GM23338 (cell line): Measurements from ENCODE around the gene IBTK. TPM values are rescaled to one million over a fixed set of nuclear protein-coding genes. Genes with fewer than 3 reads are reported as not detected.

Source experiments
- ATAC-seq: fragments of 200-7000 bp; cut with Tn5 transposase; 3 replicates; pipeline ENCODE4 v1.9.1; 2020
- DNase-seq: peaks from one replicate; pipeline ENCODE4 v3.0.0-alpha.2; 2015; ENCODE audit warnings: low spot score
- H2AFZ ChIP-seq: fragments of 200-600 bp; sonication (generic); 2 replicates; pipeline ENCODE4 v1.8.0; 2016; ENCODE audit warnings: antibody characterized with exemption, mild to moderate bottlenecking, moderate library complexity
- H3F3A ChIP-seq: fragments of 200-600 bp; sonication (generic); replicated peaks from 2 replicates; pipeline ENCODE4 v1.8.0; 2017; ENCODE audit warnings: antibody characterized with exemption, mixed run types, low read depth
- H3K27ac ChIP-seq: fragments of 200-600 bp; sonication (generic); 2 replicates; pipeline ENCODE4 v1.6.1; 2016; ENCODE audit warnings: low read depth
- H3K27me3 ChIP-seq: fragments of 200-600 bp; sonication (generic); 2 replicates; pipeline ENCODE4 v1.8.0; 2016; ENCODE audit warnings: mild to moderate bottlenecking, mixed run types, moderate library complexity; ENCODE audit not compliant: insufficient read depth
- H3K36me3 ChIP-seq: fragments of 200-600 bp; sonication (generic); 2 replicates; pipeline ENCODE4 v1.8.0; 2016; ENCODE audit warnings: mild to moderate bottlenecking; ENCODE audit not compliant: insufficient read depth
- H3K4me1 ChIP-seq: fragments of 200-600 bp; sonication (generic); 2 replicates; pipeline ENCODE4 v1.8.0; 2016; ENCODE audit warnings: mild to moderate bottlenecking, moderate library complexity; ENCODE audit not compliant: insufficient read depth
- H3K4me2 ChIP-seq: fragments of 200-600 bp; sonication (generic); 2 replicates; pipeline ENCODE4 v1.7.1; 2017; ENCODE audit warnings: mixed run types
- H3K4me3 ChIP-seq: fragments of 200-600 bp; sonication (generic); 2 replicates; pipeline ENCODE4 v1.6.1; 2016; ENCODE audit warnings: mixed run types
- H3K79me2 ChIP-seq: fragments of 200-600 bp; sonication (generic); replicated peaks from 2 replicates; pipeline ENCODE4 v1.8.0; 2017; ENCODE audit warnings: mild to moderate bottlenecking; ENCODE audit not compliant: insufficient read depth
- H3K9me2 ChIP-seq: fragments of 200-600 bp; sonication (generic); 2 replicates; pipeline ENCODE4 v1.8.0; 2017; ENCODE audit not compliant: insufficient read depth
- H4K20me1 ChIP-seq: fragments of 200-600 bp; sonication (generic); replicated peaks from 2 replicates; pipeline ENCODE4 v1.8.0; 2017; ENCODE audit warnings: mild to moderate bottlenecking; ENCODE audit not compliant: insufficient read depth
- H3K27ac Mint-ChIP-seq: 2 replicates; pipeline ENCODE4 v1.8.0; 2020; ENCODE audit warnings: inconsistent platforms, mild to moderate bottlenecking, moderate library complexity, mixed read lengths
- H3K27me3 Mint-ChIP-seq: 3 replicates; pipeline ENCODE4 v1.8.0; 2022; ENCODE audit warnings: low read depth, mild to moderate bottlenecking, moderate library complexity, mixed read lengths, inconsistent platforms; ENCODE audit not compliant: insufficient read depth, poor library complexity
- H3K36me3 Mint-ChIP-seq: 3 replicates; pipeline ENCODE4 v1.8.0; 2021; ENCODE audit warnings: low read depth, mild to moderate bottlenecking, inconsistent platforms, moderate library complexity, mixed read lengths
- H3K4me1 Mint-ChIP-seq: 3 replicates; pipeline ENCODE4 v1.8.0; 2020; ENCODE audit warnings: mild to moderate bottlenecking, inconsistent platforms, mixed read lengths
- H3K4me3 Mint-ChIP-seq: 3 replicates; pipeline ENCODE4 v1.8.0; 2021; ENCODE audit warnings: moderate library complexity, mild to moderate bottlenecking, inconsistent platforms, mixed read lengths
- H3K9me3 Mint-ChIP-seq: 3 replicates; pipeline ENCODE4 v1.8.0; 2020; ENCODE audit warnings: moderate library complexity, mild to moderate bottlenecking, inconsistent platforms, mixed read lengths
- CREB1 ChIP-seq: fragments of 250-450 bp; sonication (Bioruptor Pico); IDR thresholded peaks from 2 replicates; pipeline ENCODE4 v1.5.0; 2020; ENCODE audit warnings: low read depth, mild to moderate bottlenecking, moderate library complexity
- ETS1 ChIP-seq: IDR thresholded peaks from 2 replicates; pipeline ENCODE4 v1.6.1; 2016; ENCODE audit warnings: antibody characterized with exemption
- EZH2 ChIP-seq: fragments of 200-600 bp; sonication (generic); IDR thresholded peaks from one replicate; pipeline ENCODE4 v1.8.0; 2017; ENCODE audit warnings: antibody characterized with exemption, mild to moderate bottlenecking, low read depth; ENCODE audit not compliant: unreplicated experiment
- EZH2phosphoT487 ChIP-seq: fragments of 200-600 bp; sonication (generic); IDR thresholded peaks from one replicate; pipeline ENCODE4 v1.8.1; 2018; ENCODE audit warnings: antibody characterized with exemption; ENCODE audit not compliant: unreplicated experiment
- JUNB ChIP-seq: IDR thresholded peaks from one replicate; pipeline ENCODE4 v1.6.1; 2016; ENCODE audit warnings: antibody characterized with exemption; ENCODE audit not compliant: unreplicated experiment
- NANOG ChIP-seq: IDR thresholded peaks from 2 replicates; pipeline ENCODE4 v1.6.1; 2016; ENCODE audit warnings: antibody characterized with exemption, borderline replicate concordance
- POLR2AphosphoS5 ChIP-seq: IDR thresholded peaks from 2 replicates; pipeline ENCODE4 v1.6.1; 2016; ENCODE audit warnings: antibody characterized with exemption, low read depth
- REST ChIP-seq: IDR thresholded peaks from one replicate; pipeline ENCODE4 v1.6.1; 2018; ENCODE audit warnings: antibody characterized with exemption; ENCODE audit not compliant: unreplicated experiment
- STAT1 ChIP-seq: IDR thresholded peaks from one replicate; pipeline ENCODE4 v1.6.1; 2016; ENCODE audit warnings: antibody characterized with exemption; ENCODE audit not compliant: unreplicated experiment
- ZNF114 ChIP-seq: fragments of 250-450 bp; sonication (Bioruptor Pico); IDR thresholded peaks from 2 replicates; pipeline ENCODE4 v1.5.0; 2020; ENCODE audit warnings: mild to moderate bottlenecking, moderate library complexity
- ZNF331 ChIP-seq: fragments of 250-450 bp; sonication (Bioruptor Pico); IDR thresholded peaks from 2 replicates; pipeline ENCODE4 v1.5.0; 2020; ENCODE audit warnings: low read depth, mild to moderate bottlenecking, moderate library complexity
- polyA plus RNA-seq: library from polyadenylated mRNA; unstranded; fragments of >200 nt; fragmentation: Nextera tagmentation; extraction: Ambion mirVana; gene quantifications from 2 replicates; pipeline ENCODE4 v1.2.1, GENCODE V29; 2016
- total RNA-seq: library from RNA; depleted of rRNA; stranded (reverse); fragments of >200 nt; shearing (Covaris generic); gene quantifications from 2 replicates; pipeline ENCODE4 v1.2.3, GENCODE V29; 2014
- TF ChIP-seq, protein P1 (sequence below): fragments of 250-450 bp; sonication (Bioruptor Pico); IDR thresholded peaks from 2 replicates; pipeline ENCODE4 v1.5.0; 2020; ENCODE audit warnings: mild to moderate bottlenecking, moderate library complexity
- TF ChIP-seq, protein P2 (sequence below), 2 experiments: fragments of 200-600 bp in 1 of 2; sonication (generic) in 1 of 2; conservative IDR thresholded peaks; 2 replicates each; pipeline versions ENCODE4 v1.5.1 to v1.6.1; 2016 to 2017; ENCODE audit warnings: antibody characterized with exemption in 2 of 2, low read depth in 2 of 2, mild to moderate bottlenecking in 2 of 2, moderate library complexity in 1 of 2

IBTK gene
- total and polyA plus RNA-seq, 2 experiments from 2014 or later, result 16.0 to 28.7 TPM

GRCh38 chr6:82205930-82206392, 41.6 kb downstream of the IBTK start:
- H3K4me1 Mint-ChIP-seq, result no peaks in the 10 kb centered on the region

More at GRCh38 chr6:82205930-82206392, 41.6 kb downstream of the IBTK start:
- no peak overlapping the region for H3K27ac ChIP-seq
- H3K4me1 ChIP-seq, result no peaks in the 10 kb centered on the region
- no peak overlapping the region for H3K4me3 Mint-ChIP-seq
- H3F3A ChIP-seq, result no peaks in the 10 kb centered on the region
- no peaks in the 10 kb centered on the region; the same call in 1 of the 2 replicates for H4K20me1 ChIP-seq
- no peaks in the 10 kb centered on the region for H3K27me3 ChIP-seq
- ATAC-seq, result peak; percentile 47; the same call in 2 of the 3 replicates
- H3K79me2 ChIP-seq, result no peaks in the 10 kb centered on the region
- no peak overlapping the region for H3K27ac Mint-ChIP-seq
- DNase-seq, result no peak
- H3K4me2 ChIP-seq, result no peak overlapping the region
- TF ChIP-seq NANOG, result no peak
- TF ChIP-seq POLR2AphosphoS5, result no peak
- no peak for TF ChIP-seq JUNB
- no peak for TF ChIP-seq EZH2
- no peak for TF ChIP-seq EZH2phosphoT487
- TF ChIP-seq CREB1 (CRISPR knock-in tag), result no peak
- no peak for TF ChIP-seq ZNF331 (CRISPR knock-in tag)
- TF ChIP-seq STAT1, result no peak
- TF ChIP-seq, protein P1, sequence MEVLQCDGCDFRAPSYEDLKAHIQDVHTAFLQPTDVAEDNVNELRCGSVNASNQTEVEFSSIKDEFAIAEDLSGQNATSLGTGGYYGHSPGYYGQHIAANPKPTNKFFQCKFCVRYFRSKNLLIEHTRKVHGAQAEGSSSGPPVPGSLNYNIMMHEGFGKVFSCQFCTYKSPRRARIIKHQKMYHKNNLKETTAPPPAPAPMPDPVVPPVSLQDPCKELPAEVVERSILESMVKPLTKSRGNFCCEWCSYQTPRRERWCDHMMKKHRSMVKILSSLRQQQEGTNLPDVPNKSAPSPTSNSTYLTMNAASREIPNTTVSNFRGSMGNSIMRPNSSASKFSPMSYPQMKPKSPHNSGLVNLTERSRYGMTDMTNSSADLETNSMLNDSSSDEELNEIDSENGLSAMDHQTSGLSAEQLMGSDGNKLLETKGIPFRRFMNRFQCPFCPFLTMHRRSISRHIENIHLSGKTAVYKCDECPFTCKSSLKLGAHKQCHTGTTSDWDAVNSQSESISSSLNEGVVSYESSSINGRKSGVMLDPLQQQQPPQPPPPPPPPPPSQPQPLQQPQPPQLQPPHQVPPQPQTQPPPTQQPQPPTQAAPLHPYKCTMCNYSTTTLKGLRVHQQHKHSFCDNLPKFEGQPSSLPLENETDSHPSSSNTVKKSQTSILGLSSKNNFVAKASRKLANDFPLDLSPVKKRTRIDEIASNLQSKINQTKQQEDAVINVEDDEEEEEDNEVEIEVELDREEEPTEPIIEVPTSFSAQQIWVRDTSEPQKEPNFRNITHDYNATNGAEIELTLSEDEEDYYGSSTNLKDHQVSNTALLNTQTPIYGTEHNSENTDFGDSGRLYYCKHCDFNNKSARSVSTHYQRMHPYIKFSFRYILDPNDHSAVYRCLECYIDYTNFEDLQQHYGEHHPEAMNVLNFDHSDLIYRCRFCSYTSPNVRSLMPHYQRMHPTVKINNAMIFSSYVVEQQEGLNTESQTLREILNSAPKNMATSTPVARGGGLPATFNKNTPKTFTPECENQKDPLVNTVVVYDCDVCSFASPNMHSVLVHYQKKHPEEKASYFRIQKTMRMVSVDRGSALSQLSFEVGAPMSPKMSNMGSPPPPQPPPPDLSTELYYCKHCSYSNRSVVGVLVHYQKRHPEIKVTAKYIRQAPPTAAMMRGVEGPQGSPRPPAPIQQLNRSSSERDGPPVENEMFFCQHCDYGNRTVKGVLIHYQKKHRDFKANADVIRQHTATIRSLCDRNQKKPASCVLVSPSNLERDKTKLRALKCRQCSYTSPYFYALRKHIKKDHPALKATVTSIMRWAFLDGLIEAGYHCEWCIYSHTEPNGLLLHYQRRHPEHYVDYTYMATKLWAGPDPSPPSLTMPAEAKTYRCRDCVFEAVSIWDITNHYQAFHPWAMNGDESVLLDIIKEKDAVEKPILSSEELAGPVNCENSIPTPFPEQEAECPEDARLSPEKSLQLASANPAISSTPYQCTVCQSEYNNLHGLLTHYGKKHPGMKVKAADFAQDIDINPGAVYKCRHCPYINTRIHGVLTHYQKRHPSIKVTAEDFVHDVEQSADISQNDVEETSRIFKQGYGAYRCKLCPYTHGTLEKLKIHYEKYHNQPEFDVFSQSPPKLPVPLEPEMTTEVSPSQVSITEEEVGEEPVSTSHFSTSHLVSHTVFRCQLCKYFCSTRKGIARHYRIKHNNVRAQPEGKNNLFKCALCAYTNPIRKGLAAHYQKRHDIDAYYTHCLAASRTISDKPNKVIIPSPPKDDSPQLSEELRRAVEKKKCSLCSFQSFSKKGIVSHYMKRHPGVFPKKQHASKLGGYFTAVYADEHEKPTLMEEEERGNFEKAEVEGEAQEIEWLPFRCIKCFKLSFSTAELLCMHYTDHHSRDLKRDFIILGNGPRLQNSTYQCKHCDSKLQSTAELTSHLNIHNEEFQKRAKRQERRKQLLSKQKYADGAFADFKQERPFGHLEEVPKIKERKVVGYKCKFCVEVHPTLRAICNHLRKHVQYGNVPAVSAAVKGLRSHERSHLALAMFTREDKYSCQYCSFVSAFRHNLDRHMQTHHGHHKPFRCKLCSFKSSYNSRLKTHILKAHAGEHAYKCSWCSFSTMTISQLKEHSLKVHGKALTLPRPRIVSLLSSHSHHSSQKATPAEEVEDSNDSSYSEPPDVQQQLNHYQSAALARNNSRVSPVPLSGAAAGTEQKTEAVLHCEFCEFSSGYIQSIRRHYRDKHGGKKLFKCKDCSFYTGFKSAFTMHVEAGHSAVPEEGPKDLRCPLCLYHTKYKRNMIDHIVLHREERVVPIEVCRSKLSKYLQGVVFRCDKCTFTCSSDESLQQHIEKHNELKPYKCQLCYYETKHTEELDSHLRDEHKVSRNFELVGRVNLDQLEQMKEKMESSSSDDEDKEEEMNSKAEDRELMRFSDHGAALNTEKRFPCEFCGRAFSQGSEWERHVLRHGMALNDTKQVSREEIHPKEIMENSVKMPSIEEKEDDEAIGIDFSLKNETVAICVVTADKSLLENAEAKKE (CRISPR knock-in tag), result no peak
- no peak for TF ChIP-seq REST
- TF ChIP-seq ZNF114, result no peak
- TF ChIP-seq, protein P2, sequence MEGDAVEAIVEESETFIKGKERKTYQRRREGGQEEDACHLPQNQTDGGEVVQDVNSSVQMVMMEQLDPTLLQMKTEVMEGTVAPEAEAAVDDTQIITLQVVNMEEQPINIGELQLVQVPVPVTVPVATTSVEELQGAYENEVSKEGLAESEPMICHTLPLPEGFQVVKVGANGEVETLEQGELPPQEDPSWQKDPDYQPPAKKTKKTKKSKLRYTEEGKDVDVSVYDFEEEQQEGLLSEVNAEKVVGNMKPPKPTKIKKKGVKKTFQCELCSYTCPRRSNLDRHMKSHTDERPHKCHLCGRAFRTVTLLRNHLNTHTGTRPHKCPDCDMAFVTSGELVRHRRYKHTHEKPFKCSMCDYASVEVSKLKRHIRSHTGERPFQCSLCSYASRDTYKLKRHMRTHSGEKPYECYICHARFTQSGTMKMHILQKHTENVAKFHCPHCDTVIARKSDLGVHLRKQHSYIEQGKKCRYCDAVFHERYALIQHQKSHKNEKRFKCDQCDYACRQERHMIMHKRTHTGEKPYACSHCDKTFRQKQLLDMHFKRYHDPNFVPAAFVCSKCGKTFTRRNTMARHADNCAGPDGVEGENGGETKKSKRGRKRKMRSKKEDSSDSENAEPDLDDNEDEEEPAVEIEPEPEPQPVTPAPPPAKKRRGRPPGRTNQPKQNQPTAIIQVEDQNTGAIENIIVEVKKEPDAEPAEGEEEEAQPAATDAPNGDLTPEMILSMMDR (conservative IDR thresholded peaks at IDR 0.05; ENCODE audit: low read depth in 2 of 2), result no peak
- TF ChIP-seq ETS1, result no peak
- H3K9me3 Mint-ChIP-seq, result no peaks in the 10 kb centered on the region
- H3K36me3 ChIP-seq, result peaks cover 27% of the 10 kb centered on the region
- no peaks in the 10 kb centered on the region for H3K9me2 ChIP-seq
- H3K4me3 ChIP-seq, result no peak overlapping the region
- no peak overlapping the region for H2AFZ ChIP-seq
- H3K27me3 Mint-ChIP-seq, result peaks cover 2% of the 10 kb centered on the region
- H3K36me3 Mint-ChIP-seq, result peaks cover 37% of the 10 kb centered on the region
